Pulmonary artery endothelial cell (primary cell): ENCODE measurements around the gene IL17RB. TPM values are rescaled to one million over a fixed set of nuclear protein-coding genes. Genes with fewer than 3 reads are reported as not detected.

ENCODE experiments used
- DNase-seq: peaks from one replicate; pipeline ENCODE4 v3.0.0-alpha.2; 2011; ENCODE audit warnings: low read depth, low spot score
- total RNA-seq: library from RNA; depleted of rRNA; stranded (reverse); fragments of >200 nt; gene quantifications from 2 replicates; pipeline ENCODE4 v1.2.3, GENCODE V29; 2014

IL17RB gene
- total RNA-seq, 1 donor from 2014 or later: not detected

GRCh38 chr3:53830944-53831343 lies 15.4 kb upstream of the IL17RB start:
- no peak for DNase-seq

- no peak for DNase-seq
These were observed 13.2 kb upstream of the IL17RB start for GRCh38 chr3:53833053-53833645.

GRCh38 chr3:53833700-53834099 lies 12.7 kb upstream of the IL17RB start:
- no peak for DNase-seq

GRCh38 chr3:53834429-53835095 lies 11.8 kb upstream of the IL17RB start:
- DNase-seq: no peak

- DNase-seq: no peak
These were observed 11.1 kb upstream of the IL17RB start for GRCh38 chr3:53835257-53835656.

GRCh38 chr3:53836084-53836872 lies 10.1 kb upstream of the IL17RB start:
- no peak for DNase-seq

- DNase-seq: no peak
These were observed 9.0 kb upstream of the IL17RB start for GRCh38 chr3:53837331-53837730.

- DNase-seq: no peak
These were observed 5.1 kb upstream of the IL17RB start for GRCh38 chr3:53841296-53841695.

GRCh38 chr3:53842436-53843194 lies 3.8 kb upstream of the IL17RB start:
- no peak for DNase-seq

GRCh38 chr3:53843195-53844177 lies 2.9 kb upstream of the IL17RB start:
- no peak for DNase-seq

- DNase-seq: no peak
These were observed 1.9 kb upstream of the IL17RB start for GRCh38 chr3:53844262-53845102.

- no peak for DNase-seq
These were observed 1.1 kb upstream of the IL17RB start for GRCh38 chr3:53845103-53845880.

- DNase-seq: no peak
These were observed 561 bp upstream of the IL17RB start for GRCh38 chr3:53845881-53846133.

- no peak for DNase-seq
These were observed 435 bp downstream of the IL17RB start for GRCh38 chr3:53846851-53847155.

- DNase-seq: no peak
These were observed 3.5 kb downstream of the IL17RB start for GRCh38 chr3:53849916-53850315.

GRCh38 chr3:53850895-53851294 lies 4.5 kb downstream of the IL17RB start:
- no peak for DNase-seq

GRCh38 chr3:53856964-53857363 lies 10.6 kb downstream of the IL17RB start:
- no peak for DNase-seq

- DNase-seq: no peak
These were observed 11.9 kb downstream of the IL17RB start for GRCh38 chr3:53858096-53858741.

- no peak for DNase-seq
These were observed 12.8 kb downstream of the IL17RB start for GRCh38 chr3:53859178-53859577.
